Measurements from ENCODE around the gene ABCA8. TPM values are rescaled to one million over a fixed set of nuclear protein-coding genes. Genes with fewer than 3 reads are reported as not detected.

The ABCA8 gene
- total and polyA plus RNA-seq, 2 of the 8 experiments (the other 6 are each of a cell fraction or from before 2014, with no cell fraction given): not detected

GRCh38 chr17:68981288-68981687 is 26.1 kb upstream of the ABCA8 start (continued):
- TF ChIP-seq FOSL1 (IDR thresholded peaks at IDR 0.05; ENCODE audit: insufficient read depth, low read depth, low read length) (no peak), BRCA1 (IDR thresholded peaks at IDR 0.05; ENCODE audit: low read depth, low read length) (no peak)
